ENCODE results near the gene WSCD1.

Gene WSCD1

DNA sequence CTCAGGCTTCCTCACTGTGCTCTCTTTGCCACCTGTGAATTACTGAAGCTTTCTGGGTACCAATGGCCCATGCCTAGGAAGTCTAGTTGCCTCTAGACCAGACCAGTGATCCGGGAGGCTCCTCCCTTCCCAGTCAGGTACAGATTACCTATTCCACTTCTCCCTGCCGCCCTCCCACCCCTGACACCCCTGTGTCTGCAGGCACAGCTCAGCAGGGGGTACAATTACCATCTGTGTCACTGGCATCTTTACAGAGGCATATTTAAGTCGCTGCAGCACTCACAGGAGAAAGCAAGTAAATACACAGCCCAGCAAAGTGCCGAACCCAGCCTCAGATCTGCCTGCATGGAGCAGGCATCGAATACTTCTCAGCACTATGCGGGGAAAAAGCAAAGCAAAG is 5.3 kb upstream of the WSCD1 start:
- DNase-seq: no peak

DNA sequence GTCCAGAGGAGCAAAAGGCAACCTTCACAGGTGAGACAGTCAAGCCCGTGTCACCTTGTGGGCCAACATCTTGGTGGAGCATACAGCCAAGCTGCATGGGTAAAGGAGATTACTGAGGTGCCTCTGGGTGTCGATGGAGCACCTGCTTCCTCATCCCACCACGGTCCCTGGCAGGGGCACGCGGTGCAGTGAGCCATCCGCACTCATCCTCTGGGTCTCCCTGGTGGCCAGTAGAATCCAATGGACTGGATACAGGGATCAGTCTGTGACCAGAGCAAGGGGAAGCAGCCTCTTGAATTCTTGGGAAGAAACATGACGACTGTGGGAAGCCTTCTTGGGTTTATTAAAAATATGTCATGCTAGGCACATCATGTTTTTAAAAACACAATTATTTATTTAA is 4.8 kb upstream of the WSCD1 start:
- DNase-seq: no peak

DNA sequence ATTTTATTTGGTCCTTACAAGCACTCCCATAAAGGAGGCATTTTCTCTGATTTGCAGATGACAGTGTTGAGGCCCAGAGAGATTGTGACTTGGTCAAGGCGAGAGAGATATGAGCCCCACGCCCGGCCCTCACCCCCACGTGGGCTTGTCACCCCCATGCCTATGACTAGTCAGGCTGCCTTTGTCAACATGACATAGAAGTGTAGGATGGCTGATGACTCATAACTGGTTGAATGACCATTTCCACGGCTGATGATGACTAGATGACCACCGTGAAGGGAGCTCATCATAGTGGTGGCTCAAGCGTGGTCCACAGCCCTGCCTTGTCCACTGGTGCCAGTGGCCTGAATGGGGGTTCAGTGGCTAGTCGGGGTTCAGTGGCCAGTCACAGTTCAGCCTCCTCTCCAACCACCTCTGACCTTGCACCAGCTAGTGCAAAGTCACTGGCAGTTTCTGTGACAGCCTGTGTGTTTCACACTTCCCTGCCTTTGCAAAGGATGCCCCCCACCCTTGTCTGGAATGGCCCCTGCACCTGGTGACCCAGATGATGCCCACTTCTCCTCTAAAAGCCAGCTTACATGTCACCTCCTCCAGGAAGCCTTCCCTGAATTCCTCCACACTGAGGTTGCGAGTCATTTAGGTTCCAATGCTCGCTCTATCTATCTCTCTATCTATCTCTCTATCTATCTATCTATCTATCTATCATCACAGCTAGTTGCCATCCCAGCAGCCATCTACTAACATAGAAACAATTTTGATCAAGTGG is 3.8 kb upstream of the WSCD1 start:
- DNase-seq: no peak

DNA sequence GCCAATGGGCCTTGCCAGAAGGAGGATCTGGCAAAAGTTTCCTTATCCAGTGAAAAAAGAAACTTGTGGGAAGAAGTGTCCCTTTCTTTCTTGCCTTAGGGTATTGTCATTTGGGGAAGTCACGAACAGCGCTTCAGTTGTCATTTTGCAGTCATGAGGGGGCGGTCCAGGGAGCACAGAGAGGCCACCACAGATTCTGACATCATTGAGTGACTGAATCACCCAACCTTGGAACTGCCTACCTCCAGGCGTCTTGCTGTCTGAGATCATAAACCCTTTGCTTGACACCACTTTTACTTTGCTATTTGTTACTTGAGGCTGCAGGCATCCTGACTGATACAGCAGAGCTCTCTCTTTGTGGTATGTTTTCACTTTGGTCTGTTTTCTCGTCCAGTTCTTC is 3.1 kb upstream of the WSCD1 start:
- DNase-seq: no peak

DNA sequence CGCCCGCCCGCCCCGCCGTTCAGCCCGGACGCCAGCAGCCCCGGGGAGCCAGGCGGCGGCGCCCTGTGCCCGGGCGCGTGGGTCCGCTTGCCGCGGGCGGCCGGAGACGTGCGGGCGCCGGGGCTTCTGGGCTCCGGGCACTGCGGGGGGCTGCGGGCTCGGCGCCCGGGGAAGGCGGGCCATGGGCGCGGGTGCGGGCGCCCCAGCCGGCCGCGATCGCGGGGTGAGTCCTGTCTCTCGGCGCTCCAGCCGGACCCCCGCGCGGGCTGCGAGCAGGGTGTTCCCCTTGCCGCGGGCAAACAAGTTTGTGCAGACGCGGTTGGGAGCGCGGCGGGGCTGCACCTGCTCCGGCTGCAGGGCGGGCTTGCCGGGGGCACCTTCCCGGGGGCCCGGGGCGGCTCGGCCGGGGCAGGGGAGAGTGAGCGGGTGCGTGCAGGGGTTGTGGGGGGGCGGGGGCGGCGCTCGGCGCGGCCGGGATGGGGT is 292 bp downstream of the WSCD1 start:
- no peak for DNase-seq

DNA sequence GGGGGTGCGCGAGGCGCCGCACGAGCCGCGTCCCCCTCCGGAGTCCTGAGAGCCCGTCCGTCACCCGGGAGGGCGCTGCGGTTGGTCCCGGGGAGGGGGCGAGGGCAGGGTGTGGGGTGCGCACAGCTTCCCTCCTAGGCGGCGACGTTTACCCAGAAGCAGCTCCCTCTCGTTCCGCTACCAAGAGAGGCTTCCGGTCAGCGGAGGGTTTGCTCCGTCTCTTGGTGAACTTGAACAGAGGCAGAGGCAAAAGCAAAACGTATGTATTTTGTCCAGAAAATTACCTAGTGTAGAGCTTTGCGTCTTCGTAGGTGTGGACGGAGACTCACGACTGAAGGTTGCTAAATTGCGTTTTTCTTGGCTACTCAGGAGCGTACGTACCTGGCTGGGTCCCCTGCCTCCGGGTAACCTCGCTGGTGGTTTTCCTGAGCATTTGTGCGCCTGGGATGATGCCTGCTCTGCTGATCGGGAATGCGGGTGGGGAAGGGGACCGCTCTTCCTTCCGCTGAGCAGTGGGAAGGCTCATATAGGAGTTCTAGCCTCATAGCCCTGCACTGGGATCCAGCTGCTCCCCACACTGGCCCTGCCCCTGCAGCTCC is 833 bp downstream of the WSCD1 start:
- no peak for DNase-seq

DNA sequence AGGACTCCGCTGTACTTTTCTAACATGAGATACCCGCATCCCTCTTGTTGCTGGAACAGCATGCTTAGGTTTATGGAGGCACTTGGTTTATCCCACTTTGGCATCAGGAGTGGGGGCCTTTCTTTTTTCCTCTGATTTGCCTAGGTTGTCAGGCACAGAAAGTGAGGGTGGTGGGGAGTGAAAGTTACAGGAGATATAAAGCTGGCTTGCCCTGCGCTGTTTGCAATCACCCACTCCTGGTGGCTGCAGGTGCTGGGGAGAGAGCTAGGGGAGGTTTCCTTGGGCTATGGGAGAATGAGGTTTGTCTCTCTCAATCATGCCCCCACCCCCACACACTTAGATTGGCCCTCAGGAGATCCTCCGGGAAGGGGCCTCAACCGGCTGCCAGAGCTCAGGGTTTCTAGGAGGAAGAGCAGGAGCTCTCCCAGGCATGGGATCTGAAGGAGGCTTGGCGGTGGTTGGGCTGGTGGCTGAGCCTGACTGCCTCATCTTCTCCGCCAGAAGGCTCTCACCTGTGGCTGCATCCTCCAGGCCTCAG is 1.4 kb downstream of the WSCD1 start:
- DNase-seq: no peak

DNA sequence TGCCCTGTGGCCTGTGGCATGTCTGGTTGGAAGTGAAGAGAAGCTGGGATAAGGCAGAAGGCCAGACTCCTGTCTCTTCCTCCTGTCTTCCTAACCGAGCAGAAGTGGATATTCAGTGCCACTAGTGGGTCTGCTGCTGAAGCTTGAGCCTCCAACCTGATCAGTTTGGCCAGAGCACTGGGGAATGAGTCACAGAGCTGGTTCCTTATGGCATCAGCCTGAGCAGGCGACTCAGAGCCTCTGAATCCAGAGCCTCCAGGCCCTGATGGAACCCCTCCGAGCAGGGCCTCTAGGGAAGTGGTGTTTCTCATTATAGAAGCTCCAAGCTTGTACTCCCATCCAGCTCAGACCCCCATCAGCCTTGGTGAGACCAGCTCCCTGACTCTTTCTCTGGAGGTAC is 2.0 kb downstream of the WSCD1 start:
- no peak for DNase-seq

DNA sequence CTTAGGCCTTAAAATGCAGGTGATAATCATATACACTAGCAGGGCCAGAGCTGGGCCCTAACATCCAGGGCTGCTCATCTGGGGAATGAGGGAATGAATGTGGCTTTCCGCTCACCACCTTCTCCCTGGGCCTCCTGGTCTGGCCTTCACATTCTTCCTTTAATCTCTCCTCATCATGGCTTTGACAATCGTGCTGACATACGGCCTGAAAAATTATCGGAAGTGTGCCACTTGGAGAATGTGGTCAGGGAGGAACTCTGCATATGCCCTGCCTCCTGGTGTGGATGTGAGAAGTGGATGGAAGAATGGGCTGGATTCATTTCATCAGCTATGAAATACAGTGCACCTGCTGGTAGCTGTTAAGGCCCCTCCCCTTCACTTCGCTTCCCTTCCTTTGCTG is 2.4 kb downstream of the WSCD1 start:
- DNase-seq: no peak

DNA sequence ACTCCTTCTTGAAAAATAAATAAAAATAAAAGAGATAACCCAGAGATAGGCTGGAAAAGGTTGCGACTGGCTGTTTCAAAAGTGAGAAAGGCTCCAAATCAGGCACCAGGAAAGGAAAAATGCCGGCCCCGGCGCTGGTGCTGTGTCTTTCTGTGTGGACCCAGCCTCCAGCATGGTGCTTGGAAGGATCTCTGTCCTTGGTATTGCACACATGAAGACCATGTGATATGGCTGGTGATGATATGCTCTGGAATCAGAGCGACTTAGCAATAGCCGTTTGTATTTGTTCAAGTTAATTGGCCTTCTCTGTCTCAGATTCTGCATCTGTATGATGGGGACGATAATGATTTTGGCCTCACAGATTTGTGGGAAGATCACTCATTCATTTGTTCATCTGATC is 3.4 kb downstream of the WSCD1 start:
- DNase-seq: no peak

DNA sequence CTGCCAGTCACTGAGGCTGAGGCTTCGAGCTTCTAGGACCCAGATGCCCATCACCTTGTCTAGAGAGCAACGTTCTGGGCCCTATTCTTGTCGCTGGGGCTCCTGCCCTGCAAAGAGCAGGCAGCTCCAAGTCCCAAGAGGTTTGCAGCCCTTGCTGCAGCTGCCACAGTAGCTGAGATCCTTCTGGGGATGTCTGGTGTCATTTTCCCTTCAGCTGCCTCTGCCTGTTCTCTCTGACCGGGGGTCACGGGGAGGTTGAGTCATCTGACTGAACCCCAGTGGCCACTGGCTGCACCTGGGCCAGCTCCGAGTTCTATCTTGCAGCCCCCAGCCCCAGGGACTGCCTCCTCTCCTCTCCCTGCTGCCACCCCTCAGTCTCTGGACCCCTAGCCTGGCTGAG is 4.9 kb downstream of the WSCD1 start:
- DNase-seq: no peak

DNA sequence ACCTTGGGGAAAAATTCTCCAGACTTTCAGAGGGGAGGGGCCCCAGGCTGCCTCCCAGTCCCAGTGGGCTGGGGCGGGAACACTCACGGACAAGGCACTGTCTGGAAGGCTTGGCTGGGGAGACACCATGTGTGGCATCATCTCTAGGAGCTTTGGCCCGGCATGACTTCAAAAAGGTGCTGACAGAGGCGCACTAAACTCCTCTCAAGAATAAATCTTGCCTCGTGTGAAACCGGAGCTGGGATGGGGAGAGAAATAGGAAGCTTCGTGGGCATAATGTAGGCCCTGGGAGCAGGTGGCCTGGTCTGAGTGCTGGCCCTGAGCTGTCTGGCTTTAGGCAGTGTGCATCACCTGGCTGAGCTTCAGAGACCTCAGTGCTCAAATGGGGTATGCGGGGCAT is 5.7 kb downstream of the WSCD1 start:
- DNase-seq: no peak

DNA sequence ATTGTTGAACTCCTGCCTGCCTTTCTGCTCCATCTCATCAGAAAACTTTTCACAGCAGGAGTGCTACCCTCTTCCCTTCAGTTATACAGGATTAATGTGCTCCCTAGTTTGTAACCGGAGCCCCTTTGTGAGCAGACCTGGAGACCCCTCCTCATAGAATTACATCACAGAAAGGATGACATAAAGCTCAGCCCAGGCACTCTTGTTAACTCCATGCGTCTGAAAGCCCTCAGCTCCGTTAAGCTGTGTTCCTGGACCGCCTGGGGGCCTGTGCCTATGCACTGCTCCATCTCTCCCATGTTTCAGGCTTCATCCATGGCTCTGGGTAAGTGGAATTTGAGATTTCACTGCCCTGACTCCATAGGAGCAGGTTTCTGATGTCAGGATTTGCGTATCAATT is 7.6 kb downstream of the WSCD1 start:
- DNase-seq: no peak

DNA sequence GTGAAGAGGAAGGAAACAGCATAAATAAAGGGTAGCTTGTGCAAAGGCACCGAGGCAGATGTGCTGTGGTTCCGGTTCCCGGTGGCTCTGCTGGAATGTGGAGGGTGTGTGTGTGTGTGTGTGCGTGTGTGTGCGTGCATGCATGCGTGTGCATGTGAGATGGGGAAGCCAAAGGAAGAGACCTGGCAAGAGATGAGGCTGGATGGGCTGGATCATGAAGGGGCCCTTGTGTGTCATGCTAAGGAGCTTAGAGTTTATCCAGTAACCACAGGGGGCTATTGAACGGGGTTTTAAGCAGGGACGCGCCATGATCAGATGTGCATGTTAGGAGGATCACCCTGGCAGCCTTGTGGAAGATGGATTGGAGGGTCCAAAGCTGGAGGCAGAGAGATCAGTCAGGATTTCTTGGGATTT is 8.3 kb downstream of the WSCD1 start:
- no peak for DNase-seq

DNA sequence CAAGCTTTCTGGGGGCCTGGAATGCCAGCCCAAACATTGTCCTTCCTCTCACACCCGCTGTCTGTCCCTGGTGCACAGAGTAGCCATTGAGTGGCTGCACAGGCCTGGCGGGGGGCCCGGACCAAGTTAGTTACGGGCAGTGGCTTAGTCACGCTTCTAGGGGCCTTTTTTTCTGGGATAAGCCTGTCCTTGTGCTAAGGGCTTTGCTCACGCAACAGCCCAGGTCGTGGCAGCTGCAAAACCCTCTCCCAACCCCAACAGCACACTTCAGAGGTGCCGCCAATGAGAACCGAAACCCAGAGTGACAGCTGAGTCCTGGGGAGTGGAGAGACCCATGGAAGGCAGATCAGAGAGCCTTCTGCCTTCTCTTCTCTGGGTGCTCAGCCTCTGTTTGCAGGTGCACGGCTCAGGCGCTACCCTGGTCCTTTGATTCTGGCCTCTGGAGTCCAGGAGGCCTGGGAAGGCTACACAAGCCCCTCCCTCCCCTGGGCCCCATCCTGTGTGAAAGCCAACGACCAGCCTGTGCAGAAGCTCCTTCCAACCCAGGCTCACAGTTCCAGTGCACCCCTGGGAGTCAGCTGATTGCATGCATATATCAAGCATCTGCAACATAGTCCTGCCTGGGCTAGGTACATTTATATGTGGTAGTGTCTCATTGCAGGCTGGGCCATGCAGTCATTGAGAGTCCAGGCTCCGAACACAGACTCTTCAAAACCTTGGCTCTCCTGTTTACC is 9.1 kb downstream of the WSCD1 start:
- no peak for DNase-seq

DNA sequence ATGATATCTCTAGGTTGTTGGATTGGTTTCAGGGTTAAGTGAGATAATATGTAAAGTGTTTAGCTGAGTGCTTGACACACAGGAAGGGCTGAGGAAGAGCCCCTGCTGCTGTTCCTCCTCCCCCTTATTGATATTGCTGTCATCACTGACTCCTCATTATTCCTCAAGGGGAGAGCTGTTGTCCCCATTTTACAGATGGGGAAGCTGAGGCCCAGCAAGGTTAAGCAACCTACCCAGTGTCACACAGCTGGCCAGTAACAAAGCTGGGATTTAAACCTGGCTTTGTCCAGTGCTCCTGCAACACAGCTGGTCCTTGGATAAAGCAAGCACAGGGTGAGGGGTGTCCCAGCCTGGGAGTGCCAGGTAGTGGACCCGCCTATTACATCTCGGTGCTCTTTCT is 9.8 kb downstream of the WSCD1 start:
- DNase-seq: no peak

DNA sequence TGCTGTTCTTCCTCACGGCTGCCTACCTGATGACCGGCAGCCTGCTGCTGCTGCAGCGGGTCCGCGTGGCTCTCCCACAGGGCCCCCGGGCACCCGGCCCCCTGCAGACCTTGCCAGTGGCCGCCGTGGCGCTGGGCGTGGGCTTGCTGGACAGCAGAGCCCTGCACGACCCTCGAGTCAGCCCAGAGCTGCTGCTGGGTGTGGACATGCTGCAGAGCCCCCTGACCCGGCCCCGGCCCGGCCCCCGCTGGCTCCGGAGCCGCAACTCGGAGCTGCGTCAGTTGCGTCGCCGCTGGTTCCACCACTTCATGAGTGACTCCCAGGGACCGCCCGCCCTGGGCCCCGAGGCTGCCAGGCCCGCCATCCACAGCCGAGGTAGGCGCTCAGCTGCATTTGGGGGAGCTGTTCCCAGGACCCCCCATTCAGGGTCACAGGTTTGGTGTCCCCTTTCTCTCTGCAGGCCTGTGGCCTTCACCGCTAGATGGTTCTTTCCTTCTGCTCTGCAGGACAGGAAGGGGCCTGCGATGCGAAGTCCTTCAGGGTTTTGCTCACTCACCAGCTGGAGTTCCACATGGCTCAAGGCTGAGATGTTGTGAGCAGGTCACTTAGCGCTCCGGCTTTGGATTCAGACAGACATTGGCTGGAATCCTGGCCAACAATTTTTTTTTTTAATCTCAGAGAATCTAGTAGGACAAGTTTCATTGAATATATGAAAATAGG is 10.7 kb downstream of the WSCD1 start:
- no peak for DNase-seq

DNA sequence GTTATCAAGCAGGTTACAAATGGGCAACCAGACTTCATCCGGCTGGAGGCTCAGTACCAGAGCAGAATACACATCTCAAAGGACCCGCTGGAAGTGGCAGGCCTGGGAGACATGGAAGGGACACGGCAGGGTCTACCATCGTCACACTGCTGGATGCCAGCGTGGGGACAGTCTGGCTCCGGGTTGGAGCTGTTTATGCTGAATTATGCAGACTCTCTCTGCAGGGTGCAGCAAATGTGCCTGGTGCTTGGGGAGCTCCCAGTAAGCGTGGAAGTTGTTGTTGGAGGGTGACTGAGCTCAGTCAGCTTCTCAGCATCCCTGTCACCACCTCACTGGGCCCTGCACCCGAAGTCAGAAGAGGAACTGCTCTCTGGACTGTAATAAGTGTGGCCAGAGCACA is 12.2 kb downstream of the WSCD1 start:
- no peak for DNase-seq

DNA sequence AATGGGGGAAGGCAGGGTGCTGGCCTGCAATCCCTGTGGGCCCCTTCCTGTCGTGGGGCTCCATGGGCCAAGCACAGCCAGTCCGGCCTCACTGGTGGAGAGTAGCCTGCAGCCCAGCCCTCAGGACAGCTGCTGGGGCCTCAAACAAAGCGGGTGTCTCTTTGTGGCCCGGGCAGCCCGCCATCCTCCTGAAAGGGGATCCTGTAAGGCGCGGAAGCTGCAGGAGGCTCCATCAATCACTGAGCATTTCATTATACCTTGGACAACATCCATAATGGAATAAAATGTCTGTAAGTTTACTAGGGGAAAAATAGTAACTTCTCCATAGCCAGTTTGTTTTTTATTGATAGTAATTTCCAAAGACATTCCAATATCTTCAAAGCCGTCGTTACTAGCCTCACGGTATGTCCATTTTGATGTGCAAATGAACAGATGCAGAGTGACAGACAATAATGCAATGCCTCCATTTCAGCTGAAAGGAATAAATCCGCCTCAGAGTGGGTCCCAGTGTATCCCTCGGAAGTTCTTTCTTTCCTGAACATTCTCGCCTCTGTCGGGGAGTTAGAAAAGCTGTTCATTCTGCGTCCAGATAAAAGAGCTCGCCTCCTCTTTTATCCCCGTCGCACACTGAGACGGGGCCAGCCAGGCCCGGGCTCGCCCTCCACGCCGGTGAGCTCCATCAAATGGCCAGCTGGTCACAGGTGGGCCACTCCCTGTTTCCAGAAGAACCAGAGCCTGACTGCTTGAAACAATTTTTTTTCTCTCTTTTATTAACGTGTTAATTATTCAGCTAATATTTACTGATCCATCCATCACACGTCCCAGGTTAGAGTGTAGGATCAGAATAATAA is 14.4 kb downstream of the WSCD1 start:
- peak; percentile 32 for DNase-seq

DNA sequence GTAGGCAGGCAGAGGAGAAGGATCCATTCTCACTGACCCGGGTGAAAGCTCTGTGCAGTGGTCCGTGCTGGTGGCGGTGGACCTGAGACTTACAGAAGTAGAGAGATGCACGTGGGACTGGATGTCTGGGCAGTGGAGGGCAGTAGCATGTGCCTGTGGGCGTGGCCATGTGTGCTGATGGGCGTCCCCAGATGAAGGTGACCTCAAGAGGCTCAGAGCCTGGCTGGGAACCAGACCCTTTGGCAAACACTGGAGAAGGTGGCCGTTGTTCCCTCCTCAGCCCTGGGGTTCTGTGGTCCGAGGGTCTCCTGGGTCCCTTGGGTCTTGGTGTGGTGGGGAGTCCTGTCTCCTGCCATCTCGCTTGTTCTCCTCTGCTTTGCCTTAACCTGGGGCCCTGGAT is 15.6 kb downstream of the WSCD1 start:
- DNase-seq: no peak

DNA sequence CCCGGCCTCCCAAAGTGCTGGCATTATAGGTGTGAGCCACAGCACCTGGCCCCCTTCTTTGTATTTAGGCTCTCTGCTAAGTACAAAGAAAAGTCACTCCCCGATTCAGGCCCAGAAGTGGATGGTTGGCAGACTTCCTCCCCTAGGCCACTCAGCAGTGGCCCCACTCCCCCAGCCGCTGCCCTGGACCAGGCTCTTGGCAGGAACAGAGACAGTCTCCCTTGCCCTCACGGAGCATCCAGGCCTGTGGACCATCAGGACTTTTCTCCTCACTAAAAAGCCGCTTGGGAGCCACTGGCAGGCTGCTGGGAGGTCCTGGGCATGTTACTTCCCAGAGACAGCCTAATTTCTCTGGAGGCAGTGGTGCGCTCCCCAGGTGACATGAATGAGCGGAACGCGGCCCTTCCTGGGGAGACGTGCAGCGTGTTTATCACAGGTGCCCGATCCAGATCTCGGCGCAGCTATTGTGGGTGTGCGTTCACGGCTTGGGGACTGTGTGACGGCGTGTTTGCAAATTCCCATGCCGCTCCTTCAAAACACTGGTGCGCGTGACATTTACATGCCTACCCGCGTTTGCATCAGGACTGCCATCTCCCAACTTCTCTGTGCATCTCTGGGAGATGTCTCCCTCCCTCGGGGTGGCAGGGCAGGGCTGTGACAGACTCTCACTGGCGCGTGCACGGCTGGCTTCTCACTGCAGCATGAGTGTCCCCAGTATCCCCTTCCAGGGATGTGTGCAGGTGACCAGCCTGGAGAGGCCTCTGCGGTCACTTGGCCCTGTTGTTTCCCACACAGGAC is 16.6 kb downstream of the WSCD1 start:
- no peak for DNase-seq

Measured in NCI-H1417 treated with DMSO at 0.1 percent for 48 hours (cell line).